ENCODE data around the gene SDR42E2. TPM values are rescaled to one million over a fixed set of nuclear protein-coding genes. Genes with fewer than 3 reads are reported as not detected.

SDR42E2 gene
- total RNA-seq, 4 donors from 2014 or later, result not detected

- TF ChIP-seq POLR2A (IDR thresholded peaks at IDR 0.05), result no peak
- TF ChIP-seq POLR2AphosphoS5 (IDR thresholded peaks at IDR 0.05), result no peak
- TF ChIP-seq EP300 (IDR thresholded peaks at IDR 0.05), result no peak
- TF ChIP-seq, protein P1, sequence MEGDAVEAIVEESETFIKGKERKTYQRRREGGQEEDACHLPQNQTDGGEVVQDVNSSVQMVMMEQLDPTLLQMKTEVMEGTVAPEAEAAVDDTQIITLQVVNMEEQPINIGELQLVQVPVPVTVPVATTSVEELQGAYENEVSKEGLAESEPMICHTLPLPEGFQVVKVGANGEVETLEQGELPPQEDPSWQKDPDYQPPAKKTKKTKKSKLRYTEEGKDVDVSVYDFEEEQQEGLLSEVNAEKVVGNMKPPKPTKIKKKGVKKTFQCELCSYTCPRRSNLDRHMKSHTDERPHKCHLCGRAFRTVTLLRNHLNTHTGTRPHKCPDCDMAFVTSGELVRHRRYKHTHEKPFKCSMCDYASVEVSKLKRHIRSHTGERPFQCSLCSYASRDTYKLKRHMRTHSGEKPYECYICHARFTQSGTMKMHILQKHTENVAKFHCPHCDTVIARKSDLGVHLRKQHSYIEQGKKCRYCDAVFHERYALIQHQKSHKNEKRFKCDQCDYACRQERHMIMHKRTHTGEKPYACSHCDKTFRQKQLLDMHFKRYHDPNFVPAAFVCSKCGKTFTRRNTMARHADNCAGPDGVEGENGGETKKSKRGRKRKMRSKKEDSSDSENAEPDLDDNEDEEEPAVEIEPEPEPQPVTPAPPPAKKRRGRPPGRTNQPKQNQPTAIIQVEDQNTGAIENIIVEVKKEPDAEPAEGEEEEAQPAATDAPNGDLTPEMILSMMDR (IDR thresholded peaks at IDR 0.05), result no peak
- no peak for ATAC-seq
- no peak overlapping the region for H3K27ac ChIP-seq
- no peaks in the 10 kb centered on the region for H3K36me3 ChIP-seq
- H3K4me1 ChIP-seq, result peaks cover 0 to 6% (median 0%) of the 10 kb centered on the region in 3 donors
- no peaks in the 10 kb centered on the region for H3K9me3 ChIP-seq
- H3K4me3 ChIP-seq, result no peak overlapping the region
- H3K27me3 ChIP-seq, result peaks cover 52% of the 10 kb centered on the region
These were observed 905 bp upstream of the SDR42E2 start for GRCh38 chr16:22161401-22161800.

- no peaks in the 10 kb centered on the region for H3K36me3 ChIP-seq
- peak overlapping the region in 1 of 2 donors; percentile 15 for H3K4me3 ChIP-seq
- 27% methylated on average over 6 of the region's 14 CpGs; no CpG with 5 or more reads in 1 of the 2 donors for WGBS, 2 donors (ENCODE audit: low coverage in 1 of 2)
- TF ChIP-seq, protein P1 (IDR thresholded peaks at IDR 0.05), result no peak
- TF ChIP-seq POLR2AphosphoS5 (IDR thresholded peaks at IDR 0.05) (no peak), POLR2A (IDR thresholded peaks at IDR 0.05) (no peak)
- no peak for ATAC-seq
- H3K27me3 ChIP-seq, result peaks cover 54% of the 10 kb centered on the region
- H3K9me3 ChIP-seq, result peaks cover 0 to 4% (median 0%) of the 10 kb centered on the region in 3 donors
- no peak overlapping the region for H3K27ac ChIP-seq
- H3K4me1 ChIP-seq, result peaks cover 0 to 6% (median 0%) of the 10 kb centered on the region in 3 donors
These were observed 327 bp downstream of the SDR42E2 start for GRCh38 chr16:22162656-22163009.

DNA sequence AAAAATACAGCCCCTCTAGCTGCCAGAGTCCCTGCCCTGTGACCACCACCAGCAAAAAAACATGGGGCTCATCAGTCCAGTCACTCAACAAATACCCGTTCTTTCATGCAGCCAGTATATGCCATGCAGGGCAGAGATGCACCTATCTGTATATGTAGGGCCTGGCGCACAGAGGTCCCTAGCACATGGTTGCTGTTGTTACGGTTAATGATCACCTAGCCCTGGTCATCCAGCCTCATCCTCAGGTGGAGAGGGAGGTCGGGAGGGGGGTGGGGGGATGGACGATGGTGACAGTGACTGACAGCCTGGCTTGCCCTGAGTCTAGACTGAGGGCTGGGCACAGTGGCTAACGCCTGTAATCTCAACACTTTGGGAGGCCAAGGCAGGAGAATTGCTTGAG lies 1.5 kb downstream of the SDR42E2 start:
- peaks cover 54% of the 10 kb centered on the region for H3K27me3 ChIP-seq
- no peak for TF ChIP-seq EP300 (IDR thresholded peaks at IDR 0.05)
- TF ChIP-seq, protein P1 (IDR thresholded peaks at IDR 0.05), result no peak
- no peak for TF ChIP-seq POLR2AphosphoS5 (IDR thresholded peaks at IDR 0.05)
- 75 to 76% methylated on average over 1 to 5 of the region's 6 CpGs for WGBS, 2 donors (ENCODE audit: low coverage in 1 of 2)

DNA sequence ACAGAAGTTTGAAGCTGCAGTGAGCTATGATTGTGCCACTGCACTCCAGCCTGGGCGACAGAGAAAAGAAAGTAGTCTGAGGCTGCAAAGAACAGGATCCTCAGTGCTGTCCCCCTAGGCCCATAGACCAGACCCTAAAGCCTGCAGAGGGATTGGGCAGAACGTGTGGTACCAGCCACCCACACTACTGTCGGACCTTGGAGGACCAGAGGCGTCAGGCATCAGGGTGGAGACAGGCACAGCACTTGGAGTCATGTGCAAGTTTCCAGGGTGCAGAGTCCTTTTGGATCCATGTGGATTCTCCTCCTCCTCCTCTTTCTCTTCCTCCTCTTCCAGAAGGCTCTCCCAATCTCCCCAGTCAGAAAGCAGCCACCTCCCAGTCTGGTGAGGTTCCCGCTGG lies 2.2 kb downstream of the SDR42E2 start:
- Histone ChIP-seq H3K4me1 (peaks cover 0 to 6% (median 0%) of the 10 kb centered on the region in 3 donors), H3K27me3 (peaks cover 51% of the 10 kb centered on the region), H3K36me3 (no peaks in the 10 kb centered on the region), H3K4me3 (no peak overlapping the region), H3K27ac (no peak overlapping the region), H3K9me3 (peaks cover 0 to 4% (median 0%) of the 10 kb centered on the region in 3 donors)
- no peak for ATAC-seq
- TF ChIP-seq POLR2A (IDR thresholded peaks at IDR 0.05) (no peak), POLR2AphosphoS5 (IDR thresholded peaks at IDR 0.05) (no peak), EP300 (IDR thresholded peaks at IDR 0.05) (no peak)
- TF ChIP-seq, protein P1 (IDR thresholded peaks at IDR 0.05), result no peak
- 90 to 100% methylated on average over 1 to 3 of the region's 5 CpGs for WGBS, 2 donors (ENCODE audit: low coverage in 1 of 2)

More for the DNA sequence above, 1.5 kb downstream of the SDR42E2 start:
- ATAC-seq, result no peak
- H3K36me3 ChIP-seq, result no peaks in the 10 kb centered on the region
- H3K9me3 ChIP-seq, result peaks cover 0 to 4% (median 0%) of the 10 kb centered on the region in 3 donors
- no peak overlapping the region for H3K4me3 ChIP-seq
- H3K4me1 ChIP-seq, result peaks cover 0 to 6% (median 0%) of the 10 kb centered on the region in 3 donors
- H3K27ac ChIP-seq, result no peak overlapping the region

GRCh38 chr16:22165508-22166285 lies 3.4 kb downstream of the SDR42E2 start:
- peaks cover 0 to 4% (median 0%) of the 10 kb centered on the region in 3 donors for H3K9me3 ChIP-seq
- TF ChIP-seq, protein P1 (IDR thresholded peaks at IDR 0.05), result no peak
- TF ChIP-seq EP300 (IDR thresholded peaks at IDR 0.05) (no peak), POLR2A (IDR thresholded peaks at IDR 0.05) (no peak), POLR2AphosphoS5 (IDR thresholded peaks at IDR 0.05) (no peak)
- H3K27ac ChIP-seq, result no peak overlapping the region
- H3K36me3 ChIP-seq, result no peaks in the 10 kb centered on the region
- ATAC-seq, result no peak
- H3K27me3 ChIP-seq, result peaks cover 46% of the 10 kb centered on the region
- no peak overlapping the region for H3K4me3 ChIP-seq
- no CpG with 5 or more reads among the region's 16 CpGs for WGBS, 2 donors (ENCODE audit: low coverage in 1 of 2)
- H3K4me1 ChIP-seq, result peaks cover 0 to 6% (median 0%) of the 10 kb centered on the region in 3 donors
